ENCODE data around the gene CROCC2.
"Not testable (repeated sequence)": the region's sequence is repeated elsewhere in the genome, so short reads cannot be mapped to it uniquely, and the experiment has no call there.

Gene CROCC2

DNA sequence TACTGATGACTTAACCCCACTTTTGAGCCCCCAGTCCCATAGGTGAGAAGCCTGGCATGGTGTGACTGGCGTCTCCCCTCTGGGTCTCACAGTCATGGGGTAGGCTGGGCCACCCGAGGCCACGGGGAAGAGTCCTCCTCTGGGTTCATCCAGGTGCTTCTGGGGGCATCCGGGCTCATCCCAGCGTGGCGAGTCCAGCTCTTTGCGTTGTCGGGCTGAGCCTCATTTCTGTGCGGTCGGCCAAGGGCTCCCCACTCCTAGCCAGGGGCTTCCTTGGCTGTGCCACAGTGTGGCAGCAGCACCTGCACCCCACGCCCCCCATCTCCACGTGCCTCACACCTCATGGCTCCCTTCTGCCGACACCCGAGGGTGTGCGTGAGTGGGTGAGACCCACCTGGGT is 64.7 kb downstream of the CROCC2 start:
- ChIA-PET POLR2A (no interaction called here), CTCF (no interaction called here)

DNA sequence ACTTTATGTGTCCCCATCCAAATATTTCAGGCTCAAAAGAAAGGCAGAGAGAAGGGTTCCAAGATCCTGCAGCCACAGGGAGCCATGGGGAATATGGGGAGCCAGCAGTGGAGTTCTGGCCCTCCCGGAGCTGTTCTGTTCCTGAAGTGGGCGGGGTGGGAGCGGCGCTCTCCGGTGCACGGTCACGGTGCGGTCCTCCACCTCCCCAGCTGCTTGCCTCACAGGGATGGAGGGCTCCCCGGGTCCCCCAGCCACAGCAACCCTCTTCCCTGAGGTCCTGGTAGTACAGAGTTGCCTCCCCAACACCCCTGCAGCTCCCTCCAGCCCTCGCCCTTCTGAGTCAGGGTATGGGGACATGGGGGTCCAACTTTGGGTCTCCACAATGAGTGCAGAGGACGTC is 66.1 kb downstream of the CROCC2 start:
- ChIA-PET POLR2A (no interaction called here), CTCF (no interaction called here)
- TF ChIP-seq, protein P1, sequence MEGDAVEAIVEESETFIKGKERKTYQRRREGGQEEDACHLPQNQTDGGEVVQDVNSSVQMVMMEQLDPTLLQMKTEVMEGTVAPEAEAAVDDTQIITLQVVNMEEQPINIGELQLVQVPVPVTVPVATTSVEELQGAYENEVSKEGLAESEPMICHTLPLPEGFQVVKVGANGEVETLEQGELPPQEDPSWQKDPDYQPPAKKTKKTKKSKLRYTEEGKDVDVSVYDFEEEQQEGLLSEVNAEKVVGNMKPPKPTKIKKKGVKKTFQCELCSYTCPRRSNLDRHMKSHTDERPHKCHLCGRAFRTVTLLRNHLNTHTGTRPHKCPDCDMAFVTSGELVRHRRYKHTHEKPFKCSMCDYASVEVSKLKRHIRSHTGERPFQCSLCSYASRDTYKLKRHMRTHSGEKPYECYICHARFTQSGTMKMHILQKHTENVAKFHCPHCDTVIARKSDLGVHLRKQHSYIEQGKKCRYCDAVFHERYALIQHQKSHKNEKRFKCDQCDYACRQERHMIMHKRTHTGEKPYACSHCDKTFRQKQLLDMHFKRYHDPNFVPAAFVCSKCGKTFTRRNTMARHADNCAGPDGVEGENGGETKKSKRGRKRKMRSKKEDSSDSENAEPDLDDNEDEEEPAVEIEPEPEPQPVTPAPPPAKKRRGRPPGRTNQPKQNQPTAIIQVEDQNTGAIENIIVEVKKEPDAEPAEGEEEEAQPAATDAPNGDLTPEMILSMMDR (IDR thresholded peaks at IDR 0.05; ENCODE audit: insufficient read depth, low read length, missing control alignments): no peak
- no peak for DNase-seq (ENCODE audit: low read depth, low spot score)
- H3K4me3 ChIP-seq (ENCODE audit: low read depth, low read length): no peak overlapping the region

More for the DNA sequence above, 64.7 kb downstream of the CROCC2 start:
- H3K4me3 ChIP-seq (ENCODE audit: low read depth, low read length): no peak overlapping the region
- TF ChIP-seq, protein P1 (IDR thresholded peaks at IDR 0.05; ENCODE audit: insufficient read depth, low read length, missing control alignments): no peak
- no peak for DNase-seq (ENCODE audit: low read depth, low spot score)

DNA sequence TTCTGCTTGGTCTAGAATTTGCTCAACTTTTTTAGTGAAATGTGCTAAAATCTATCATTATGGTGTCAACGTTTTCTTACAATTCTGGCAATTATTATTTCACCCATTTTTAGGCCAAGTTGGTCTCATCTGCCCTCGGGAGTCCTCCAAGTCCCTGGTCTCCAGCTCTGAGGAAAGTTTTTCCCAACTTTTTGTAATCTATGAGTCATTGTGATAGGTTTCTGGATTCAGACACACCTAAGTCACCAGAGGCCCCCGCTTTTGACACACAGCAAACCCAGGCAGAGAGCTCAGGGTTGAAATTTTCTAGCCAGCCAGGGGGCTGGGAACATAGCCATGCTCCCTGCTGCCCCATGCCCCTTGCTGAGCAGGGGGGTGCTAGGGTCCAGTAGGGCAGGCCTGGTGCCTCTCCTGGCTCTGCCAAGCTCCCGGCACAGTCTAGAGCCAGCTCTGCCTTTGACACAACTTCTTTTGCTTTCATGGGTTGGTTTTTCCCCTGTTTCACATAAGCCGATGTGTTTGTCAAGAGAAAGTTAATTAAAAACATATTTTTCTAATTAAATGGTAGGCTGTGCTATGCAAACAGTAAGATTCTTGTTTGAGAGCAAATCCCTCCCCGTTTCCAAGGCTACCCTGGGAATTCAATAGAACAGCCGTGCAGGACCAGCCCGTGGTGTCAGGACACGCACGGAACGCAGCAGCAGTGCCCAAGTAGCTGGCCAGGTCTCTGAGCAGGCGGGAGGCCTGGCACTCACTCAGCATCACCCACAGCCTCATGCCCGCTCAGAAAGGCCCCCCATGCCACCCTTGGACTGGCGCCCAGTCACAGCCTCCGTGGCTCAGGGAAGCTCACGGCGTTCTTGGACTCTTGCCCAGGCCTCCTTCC is 66.7 kb downstream of the CROCC2 start:
- CTCF ChIA-PET: interaction anchor here (0.9 kb wide), 1 partner anchor 19 kb away, joined by 3 read pairs; no protein-coding TSS in a partner anchor
- TF ChIP-seq, protein P1 (IDR thresholded peaks at IDR 0.05; ENCODE audit: insufficient read depth, low read length, missing control alignments): no peak
- no peak for DNase-seq (ENCODE audit: low read depth, low spot score)
- no peak overlapping the region for H3K4me3 ChIP-seq (ENCODE audit: low read depth, low read length)
- POLR2A ChIA-PET: no interaction called here

DNA sequence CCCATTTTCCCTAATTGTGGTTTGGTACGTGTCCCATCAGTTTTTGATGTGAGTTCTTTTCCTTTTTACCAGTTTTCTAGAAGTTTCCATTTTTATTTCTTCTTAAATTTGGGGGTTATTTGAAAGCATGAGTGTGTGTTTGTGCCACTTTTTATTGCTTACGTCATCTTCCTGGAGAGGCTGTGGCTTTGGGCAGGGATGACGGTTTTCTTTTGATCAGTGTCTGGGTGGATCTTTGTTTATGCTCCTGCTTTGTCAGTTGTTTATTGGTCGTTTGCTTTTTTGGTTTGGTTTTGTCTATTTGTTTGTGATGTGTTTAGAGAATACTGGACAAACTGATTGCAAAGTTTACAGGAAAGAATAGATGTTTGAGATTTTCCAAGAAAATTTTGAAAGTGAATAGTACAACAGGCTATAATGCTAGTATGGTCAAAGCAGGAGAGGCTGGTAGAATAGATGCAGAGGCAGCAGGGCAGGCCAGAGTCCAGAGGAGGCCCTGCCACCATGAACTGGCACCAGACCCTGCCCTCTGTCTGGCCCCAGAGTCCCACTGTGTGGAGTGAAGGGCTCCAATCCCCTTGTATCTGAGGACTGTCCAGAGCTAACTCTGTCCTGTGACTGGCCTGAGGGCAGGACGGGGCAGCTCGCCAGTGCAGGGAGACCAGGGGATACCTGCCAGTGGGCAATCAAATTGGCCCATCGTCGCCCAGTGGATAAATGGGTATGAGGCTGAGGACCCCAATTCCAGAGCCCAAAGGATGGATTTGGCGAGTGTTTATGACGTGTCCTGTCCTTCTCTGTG is 68.8 kb downstream of the CROCC2 start:
- DNase-seq (ENCODE audit: low read depth, low spot score): no peak
- CTCF ChIA-PET: no interaction called here
- TF ChIP-seq, protein P1 (IDR thresholded peaks at IDR 0.05; ENCODE audit: insufficient read depth, low read length, missing control alignments): no peak
- POLR2A ChIA-PET: no interaction called here
- no peak overlapping the region for H3K4me3 ChIP-seq (ENCODE audit: low read depth, low read length)

- CTCF ChIA-PET; H3K4me3 ChIP-seq (ENCODE audit: low read depth, low read length); DNase-seq (ENCODE audit: low read depth, low spot score); POLR2A ChIA-PET: not testable (repeated sequence)
Observed at GRCh38 chr2:240975903-240976302, 69.8 kb downstream of the CROCC2 start.

GRCh38 chr2:240981280-240981679 is 75.1 kb downstream of the CROCC2 start:
- ChIA-PET POLR2A (interaction anchor here (0.6 kb wide), 1 partner anchor 599 kb away, joined by 3 read pairs; no protein-coding TSS in a partner anchor), CTCF (interaction anchor here (2.3 kb wide), 1 partner anchor 67 kb away, joined by 5 read pairs; no protein-coding TSS in a partner anchor)
- TF ChIP-seq, protein P1 (IDR thresholded peaks at IDR 0.05; ENCODE audit: insufficient read depth, low read length, missing control alignments): no peak

More at GRCh38 chr2:240981280-240981679, 75.1 kb downstream of the CROCC2 start:
- no peak overlapping the region for H3K4me3 ChIP-seq (ENCODE audit: low read depth, low read length)
- no peak for DNase-seq (ENCODE audit: low read depth, low spot score)
